ENCODE data around the gene CD44.
A peak's percentile ranks its signal among the peaks of the same experiment; 100 is the strongest.

Gene CD44

DNA sequence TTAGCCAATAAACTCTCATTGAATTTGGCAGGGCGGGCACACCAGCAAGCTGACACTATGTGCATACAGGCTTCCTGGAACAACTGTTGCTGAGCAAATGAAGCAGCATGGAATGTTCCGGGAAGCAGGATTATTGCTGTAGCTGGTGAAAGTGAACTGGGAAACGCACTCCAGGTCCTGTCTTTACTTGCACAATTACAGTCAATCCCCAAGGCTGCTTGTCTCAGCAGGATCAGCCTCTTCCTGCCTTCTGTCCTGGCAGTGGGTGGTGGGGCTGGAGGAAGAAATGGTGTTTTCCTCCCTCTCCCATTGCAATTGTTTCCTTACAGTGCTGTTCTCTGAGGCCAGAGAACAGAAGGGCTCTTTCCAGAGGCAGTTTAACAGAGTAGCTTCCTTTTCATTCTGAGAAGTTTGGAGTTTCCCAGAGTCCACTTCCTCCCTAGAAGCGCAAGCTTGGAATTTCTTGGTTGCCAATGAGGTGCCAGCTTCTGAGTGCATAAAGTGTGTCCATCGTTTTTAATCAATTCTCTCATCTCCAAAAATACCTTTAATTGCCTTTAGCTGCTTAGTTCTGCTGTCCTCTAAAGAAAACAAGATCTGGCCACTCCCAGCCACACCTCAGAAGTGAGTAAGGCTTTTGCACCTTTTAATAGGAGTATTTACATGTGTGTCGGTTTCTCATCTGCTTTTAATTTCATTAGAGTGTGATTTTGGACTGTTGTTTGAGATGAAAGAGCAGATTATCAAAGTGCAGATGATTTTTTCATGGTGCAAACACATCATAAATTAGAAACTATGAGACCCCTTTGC is 19.9 kb downstream of the CD44 start:
- no peak for DNase-seq (ENCODE audit: low spot score)

DNA sequence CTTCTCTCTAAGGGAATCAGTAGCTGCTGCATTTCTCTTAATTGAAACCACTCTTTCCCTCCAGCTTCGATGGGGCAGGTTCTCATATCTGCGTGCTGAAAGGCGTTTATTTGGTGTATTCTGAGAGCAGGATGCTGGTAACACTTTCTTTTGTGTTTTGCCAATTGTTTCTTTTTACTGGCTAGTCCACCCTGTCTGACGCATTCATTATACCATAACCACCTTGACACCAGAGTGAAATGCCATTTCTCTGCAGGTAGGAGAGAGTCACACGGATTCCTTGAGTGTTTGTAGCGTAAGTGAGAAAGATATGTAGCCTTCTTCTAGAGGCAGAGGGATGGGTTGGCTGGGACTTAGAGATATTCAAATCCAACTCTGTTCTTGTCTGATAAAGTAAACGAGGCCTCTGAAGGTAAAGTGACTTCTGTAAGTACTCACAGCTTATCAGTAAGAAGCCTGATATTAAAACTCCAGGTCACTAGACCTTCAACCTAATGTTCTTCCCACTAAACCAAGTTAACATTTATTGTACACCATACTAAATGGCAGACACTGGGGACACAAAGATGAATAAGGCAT is 21.4 kb downstream of the CD44 start:
- peak; percentile 72 for DNase-seq (ENCODE audit: low spot score)

DNA sequence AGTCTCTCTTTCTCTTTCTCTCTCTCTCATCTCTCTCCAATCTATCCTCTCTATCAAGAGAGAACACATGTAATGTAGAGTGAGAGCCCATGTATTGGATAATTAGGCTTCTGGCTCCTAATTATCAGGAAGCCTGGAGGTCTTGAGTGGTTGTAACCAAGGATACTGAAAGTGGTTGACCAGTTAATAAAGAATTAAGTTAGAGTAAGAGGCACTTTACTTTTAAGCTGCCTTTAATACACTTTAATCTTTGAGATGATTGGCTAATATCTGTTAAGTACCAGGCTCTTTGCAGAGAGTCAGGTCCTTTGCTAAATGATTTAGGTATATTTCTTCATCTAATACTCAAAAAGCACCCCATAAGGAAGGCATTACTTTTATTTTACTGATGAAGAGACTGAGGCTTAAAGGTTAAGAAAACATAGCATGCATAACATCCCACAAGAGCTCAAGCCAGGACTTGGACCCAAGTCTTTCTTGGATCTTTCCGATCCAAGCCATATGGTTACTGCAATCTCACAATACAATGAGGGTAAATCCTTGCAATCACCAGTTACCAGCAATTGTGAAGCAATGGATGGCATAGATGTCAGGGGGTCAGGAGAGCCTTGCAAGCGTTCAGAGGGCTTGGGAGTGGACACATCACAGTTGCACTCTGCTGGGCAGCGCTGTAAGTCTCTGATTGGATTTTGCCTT is 22.1 kb downstream of the CD44 start:
- no peak for DNase-seq (ENCODE audit: low spot score)

DNA sequence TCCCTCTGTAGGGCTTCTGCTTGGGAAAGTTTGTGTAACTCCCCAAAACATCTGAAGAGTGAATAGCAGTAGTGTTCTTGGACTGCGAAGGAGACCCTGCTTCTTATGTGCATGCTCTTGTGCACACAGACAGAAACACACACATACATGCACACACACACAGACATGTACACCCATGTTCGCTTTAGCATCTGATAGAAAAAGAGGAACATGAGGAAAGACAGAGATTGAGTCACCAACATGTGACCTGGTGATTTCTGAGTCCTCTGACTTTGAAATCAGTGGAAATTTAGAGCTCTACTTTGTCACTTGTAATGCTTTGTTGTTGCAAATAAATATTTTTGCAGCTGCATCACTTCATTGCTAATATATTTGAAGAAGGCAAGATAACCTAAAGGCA is 23.8 kb downstream of the CD44 start:
- no peak for DNase-seq (ENCODE audit: low spot score)

DNA sequence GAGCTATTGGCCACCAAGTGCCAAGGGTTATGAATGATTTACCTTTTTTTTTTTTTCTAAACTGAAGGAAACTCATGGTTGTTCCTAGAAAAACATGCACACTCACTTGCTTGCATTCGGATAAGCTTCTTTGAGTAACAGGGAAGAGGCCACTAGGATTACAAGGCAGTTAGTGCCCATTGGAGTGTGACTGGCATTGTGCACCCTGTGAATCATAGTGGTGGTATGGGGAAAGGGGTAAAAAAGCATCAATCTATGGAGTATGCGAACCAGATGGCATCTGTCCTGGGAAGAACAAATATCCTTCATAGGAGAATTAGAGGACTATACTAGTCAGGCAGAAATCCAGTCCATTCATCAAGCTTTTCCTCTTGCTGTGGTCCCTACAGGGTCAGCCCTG is 24.2 kb downstream of the CD44 start:
- DNase-seq (ENCODE audit: low spot score) = no peak

DNA sequence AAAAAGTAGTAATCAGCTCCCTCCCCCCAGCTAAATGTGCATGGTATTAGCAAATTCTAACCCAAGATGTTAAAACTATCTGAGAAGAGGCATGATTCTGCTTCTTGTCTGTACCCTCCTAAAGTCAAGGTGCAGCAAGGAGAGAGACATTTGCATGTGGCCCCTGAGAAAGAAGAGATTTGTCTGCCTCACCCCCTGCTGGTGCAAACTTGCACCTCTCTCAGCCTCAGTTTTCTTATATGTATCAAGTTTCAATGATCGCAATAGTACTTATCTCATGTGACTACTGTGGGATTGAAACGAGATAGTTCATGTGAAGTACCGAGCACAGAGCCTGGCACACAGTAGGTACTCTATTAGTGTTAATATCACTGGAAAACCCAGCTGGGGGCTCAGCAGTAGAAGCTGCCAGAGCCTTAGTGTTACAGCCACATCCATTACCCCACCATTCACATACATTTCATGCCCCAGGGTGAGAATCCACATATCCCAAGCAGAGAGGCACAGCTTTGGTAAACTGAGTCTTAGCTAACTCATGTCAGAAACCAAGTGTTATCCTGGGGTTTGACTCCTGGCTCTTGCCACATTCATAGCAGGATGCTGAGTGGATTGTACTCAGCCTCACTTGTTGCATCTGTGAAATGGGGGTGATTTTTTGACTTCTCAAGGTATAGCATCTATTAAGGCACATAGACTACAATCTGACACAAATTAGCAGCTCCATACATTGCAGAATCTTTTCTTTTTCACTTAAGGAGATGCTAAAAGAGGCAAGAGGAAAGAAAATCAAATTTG is 24.9 kb downstream of the CD44 start:
- DNase-seq (ENCODE audit: low spot score) = no peak

DNA sequence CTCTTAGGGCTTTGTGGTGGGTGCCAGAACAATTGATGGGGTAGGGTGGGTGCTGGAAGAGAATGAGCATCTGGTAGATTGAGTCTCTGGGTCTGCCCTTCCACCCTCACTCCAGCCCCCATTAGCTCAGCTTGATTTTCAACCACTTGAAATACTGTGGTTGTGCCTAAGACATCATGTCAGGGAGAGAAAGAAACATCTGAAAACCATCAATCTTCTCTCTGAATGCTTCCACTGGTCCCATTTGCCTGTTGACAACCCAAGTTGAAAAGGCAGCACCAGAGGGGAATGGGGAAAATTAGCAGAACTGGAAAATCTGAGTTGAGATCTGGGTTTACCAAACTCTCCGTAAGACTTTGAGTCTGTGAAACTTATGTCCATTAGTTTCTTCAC is 26.1 kb downstream of the CD44 start:
- DNase-seq (ENCODE audit: low spot score) = no peak

DNA sequence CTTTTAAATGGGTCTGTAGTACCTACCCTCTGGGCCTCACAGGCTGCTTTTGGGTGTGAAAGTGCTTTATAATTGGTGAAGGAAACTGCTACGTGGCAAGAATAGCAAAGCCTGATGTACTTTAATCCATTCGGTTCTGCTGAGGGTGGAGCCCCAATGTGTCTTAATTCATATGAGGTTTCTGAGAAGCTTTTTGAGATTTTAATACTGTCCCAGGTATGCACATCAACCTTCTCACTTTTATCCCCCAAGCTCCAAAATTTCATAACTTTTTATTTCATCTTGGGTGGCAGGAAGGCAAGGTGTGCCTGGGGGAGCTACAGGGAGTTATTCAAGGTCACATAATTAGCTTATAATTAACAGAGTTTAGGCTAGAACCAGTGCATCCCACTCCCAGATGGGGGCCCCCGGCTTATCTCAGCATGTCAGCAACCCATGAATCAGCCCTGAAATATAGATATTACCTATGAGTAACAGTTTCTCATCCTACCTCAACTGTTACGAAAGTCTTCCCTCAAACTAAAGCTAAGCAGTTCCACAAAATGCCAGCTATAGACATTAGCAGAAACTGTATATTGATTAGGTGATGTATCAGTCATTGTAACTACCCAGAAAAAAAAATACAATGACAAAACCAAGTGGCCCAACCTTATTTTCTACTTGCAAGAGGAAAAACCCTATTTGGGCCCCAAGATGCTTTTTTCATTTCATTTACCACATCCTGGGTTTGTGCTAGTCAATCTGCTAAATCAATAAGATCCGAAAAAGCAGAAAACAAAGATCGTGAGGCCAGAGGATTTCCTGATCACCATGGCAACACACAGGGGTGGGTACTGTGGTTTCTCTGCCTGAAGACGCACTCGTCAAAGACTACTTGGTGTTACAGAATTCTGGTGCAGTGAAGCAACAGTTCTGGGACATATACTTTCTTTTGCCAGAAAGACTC is 26.7 kb downstream of the CD44 start:
- DNase-seq (ENCODE audit: low spot score) = peak; percentile 36

DNA sequence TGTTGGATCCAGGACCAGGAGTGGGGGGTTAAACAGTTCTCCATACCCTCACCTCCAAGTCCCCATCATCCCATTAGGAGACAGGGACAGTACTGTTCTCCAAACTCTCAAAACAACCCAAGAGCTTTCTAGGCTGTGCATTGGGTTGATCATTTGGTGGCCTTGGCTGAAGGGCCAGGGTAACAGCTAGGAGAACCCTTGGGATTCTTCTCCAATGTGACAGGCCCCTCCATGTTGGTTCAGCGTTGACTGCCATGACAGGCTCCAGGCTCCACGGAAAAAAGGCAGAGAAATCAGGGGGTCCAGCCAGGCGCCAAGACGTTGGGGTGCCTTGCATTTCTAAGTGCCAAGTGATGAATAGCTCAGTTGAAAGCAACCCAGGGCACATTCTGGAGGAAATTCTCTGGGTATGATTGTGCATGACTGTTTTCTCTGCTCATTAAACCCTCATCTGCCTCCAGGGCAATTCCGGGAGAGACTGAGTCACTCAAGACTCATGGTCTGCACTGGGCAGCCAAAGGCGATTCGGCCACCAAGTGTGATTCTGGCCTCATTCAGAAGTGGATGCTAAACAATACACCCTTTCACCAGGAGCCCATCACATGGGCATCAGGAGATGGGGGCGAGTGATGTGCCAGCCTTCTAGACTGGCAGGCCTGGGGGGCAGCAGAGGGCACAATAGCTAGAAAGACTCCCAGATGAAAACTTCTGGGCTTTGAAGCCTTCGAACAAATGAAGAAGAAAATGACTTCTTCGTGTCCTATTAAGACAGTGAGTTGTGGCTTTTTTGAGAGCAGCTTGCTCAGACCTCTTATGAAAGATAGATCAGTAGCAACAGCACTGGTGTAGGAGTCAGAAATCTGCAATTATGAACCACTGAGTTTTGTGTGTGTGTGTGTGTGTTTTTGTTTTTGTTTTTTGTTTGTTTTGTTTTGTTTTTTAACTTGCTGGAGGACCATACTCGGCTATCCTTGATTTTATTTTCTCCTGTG is 27.7 kb downstream of the CD44 start:
- DNase-seq (ENCODE audit: low spot score) = no peak

DNA sequence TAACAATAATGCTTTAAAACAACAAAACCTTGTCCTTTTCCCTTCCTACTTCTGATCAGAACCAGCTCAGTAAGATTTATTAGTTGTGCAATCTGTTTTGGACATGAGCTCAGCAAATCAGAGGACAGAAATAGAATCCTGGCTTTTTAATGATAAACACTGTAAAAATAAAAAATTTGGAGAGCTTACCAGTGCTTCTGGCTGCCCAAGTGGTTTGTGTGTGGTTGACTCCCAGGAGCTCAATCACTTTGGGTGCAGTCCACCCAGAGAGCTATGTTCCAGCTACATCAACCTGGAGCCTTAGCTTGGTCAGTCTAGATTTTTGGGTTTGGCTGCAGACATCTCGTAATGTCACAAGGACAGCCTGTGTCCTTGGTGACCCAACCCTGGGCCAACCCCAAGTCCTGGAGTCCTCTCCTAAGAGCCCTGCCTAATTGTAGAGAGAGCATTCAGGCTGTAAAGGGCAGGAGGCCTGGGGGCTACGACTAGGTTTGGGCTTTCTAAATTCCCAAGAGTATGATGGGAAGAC is 28.5 kb downstream of the CD44 start:
- DNase-seq (ENCODE audit: low spot score) = no peak

DNA sequence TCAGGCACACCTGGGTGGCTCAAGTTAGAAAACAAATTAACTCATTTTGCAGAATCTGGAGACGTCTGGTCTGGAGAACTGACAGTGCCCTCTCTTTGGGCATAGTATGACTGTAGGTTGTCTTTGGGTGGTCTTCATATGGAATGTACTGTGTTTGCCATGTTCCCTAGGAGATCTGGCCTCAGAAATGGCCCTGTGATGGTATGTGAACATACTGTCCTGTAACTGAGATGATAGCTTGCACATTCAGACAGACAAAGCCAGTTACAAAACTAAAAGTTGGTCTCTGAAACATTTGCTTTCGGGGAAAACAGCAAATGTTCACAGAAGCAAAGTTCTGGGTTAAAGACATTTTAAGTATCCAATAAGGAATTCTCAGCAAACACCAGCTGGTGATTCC is 29.7 kb downstream of the CD44 start:
- no peak for DNase-seq (ENCODE audit: low spot score)

DNA sequence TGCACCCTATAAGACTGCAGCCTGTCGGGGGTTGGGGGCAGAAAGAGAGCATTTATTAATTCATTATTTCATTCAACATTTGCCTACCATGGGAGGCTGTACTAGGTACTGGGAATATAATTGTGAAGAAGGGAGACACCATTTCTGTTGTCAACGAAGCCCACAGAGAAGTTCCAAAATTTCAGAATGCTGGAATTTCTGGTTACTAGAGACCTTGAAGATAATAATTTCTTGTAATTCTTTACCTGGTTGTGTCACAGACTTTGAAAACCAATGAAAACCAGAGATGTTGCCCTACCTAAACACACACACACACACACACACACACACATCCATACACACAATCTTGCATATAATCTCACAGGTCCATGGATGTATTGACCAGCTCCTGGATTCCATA is 30.1 kb downstream of the CD44 start:
- no peak for DNase-seq (ENCODE audit: low spot score)

DNA sequence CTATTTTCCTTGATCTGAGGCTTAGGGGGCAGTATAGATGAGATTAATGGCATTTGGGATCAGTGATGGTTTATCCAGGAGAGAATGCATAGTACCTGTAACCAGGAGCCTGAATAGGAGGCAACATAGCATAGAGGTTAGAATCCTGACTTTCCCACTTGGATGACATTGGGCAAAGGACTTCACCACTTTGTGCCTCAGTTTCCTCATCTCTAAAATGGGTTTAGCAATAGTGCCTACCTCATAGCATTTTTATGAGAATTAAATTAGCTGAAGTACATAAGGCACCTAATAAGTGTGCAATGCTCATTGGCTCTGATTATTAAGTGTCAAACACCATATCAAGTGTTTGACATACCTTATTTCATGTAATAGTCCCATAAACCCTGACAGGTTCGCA is 30.8 kb downstream of the CD44 start:
- no peak for DNase-seq (ENCODE audit: low spot score)

DNA sequence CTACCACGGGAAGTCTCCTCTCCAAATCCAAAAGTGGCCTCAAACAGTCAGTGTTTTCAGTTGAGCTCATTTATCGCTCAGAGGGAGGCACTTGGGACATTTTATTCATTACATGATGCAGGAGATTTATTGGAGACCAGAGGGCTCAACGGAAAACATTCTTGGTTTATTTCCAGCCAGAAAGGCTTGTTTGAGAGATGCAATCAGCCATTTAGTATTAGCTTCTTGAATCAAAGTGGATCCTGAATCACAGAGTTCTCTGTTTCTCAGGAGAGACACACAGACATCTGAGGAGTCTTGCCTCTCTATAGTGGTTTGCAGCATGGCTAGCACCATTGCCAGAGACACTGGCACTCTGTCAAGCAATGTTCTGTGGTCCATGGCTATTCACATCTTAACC is 31.5 kb downstream of the CD44 start:
- DNase-seq (ENCODE audit: low spot score) = no peak

DNA sequence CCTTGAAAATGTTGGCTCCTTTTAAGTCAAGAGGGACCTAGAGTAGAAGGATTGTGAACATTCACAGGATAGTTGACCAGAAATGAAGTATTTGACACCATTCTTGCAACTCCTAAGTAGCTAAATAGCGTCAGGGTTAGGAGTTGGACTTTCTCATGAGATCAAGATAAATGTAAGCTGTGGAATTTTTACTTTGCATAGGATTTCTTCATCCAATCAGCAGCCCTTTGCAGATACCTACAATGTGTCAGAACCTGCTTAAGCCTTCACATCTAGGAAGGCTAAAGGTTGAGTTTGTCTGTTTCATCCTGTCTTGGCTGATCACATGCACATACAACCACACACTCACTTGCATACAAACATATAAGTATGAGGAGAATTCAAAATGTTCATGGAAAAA is 32.3 kb downstream of the CD44 start:
- no peak for DNase-seq (ENCODE audit: low spot score)

DNA sequence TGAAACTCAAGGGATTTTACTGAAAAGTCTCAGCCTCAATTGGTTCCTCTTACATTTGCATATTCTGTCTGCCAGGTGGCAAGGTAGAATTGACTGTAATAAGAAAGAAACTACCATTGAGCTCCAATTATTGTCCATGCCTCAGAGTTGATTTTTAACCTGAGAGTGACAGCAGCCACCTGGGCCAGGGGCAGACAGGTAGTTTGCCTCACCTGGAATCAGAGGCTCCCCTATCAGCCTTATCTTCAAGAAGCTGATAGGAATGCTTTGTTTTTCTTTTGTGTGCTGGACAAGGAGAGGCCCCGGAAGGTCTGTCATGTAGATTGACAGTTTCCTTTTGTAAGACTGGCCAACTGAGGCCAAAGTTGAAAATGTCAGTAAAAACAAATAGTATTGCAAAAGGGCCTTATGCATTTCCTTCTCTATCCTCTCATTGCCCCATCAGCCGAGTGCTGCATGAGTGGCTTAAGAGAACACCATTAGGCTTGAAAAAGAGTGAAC is 34.1 kb downstream of the CD44 start:
- DNase-seq (ENCODE audit: low spot score) = no peak

DNA sequence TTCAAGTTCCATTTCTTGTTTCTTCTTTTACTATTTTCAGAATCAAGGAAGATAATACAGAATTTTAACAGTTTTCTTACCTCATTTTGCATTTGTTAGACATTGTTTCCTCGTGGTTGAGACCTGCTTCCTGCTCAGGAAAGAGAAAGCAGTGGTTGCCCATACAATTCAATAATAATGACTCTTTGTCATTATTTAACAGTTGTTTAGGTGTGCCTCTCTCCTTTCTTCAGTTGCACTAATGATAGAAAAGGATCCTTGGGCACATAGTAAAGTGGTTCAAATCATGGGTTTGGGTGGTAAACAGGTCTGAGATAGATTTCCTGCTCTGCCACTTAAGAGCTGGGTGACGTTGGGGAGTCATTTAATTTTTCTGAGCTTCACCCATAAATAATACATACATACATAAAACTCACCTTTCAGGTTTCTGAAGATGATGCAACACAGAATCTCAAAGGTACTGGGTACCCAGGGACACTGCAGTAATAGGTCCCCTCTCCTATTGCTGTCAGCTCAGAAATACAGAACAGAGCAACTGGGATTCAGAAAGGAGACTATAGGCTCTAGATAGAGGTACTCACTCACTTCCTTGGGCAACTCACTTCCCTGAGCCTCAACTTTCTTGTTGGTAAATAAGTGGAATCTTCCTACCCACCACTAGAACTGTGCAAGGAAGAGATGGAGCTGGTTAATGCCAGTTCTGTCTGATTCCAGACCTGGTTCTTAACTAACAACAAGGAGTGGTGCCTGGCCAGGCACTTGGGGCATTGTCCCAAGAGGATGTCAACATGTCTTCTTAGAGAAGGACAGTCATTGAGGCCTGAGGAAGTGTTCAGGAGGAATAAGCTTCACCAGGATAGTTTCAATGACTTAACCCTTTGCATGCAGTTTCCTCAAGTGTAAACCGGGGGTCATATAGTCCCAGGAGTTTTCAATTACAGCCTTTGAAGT is 34.9 kb downstream of the CD44 start:
- no peak for DNase-seq (ENCODE audit: low spot score)

DNA sequence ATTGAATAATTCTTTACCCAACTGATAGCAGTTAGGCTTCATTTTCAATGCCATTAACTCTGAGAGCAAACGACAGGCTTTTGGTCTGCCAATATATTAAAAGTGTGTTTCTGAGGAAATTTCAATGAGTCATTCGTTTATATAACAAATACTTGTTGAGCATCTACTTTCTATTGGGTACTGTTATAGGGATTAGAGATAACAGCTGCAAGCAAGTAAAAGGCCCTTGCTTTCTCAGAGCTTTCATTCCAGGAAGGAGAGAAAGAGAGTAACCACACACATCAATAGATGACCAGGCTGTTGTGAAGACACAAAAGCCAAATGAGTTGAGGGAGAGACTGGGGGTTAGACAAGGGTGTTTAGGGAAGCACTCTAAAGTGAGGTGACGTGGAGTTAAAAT is 35.7 kb downstream of the CD44 start:
- no peak for DNase-seq (ENCODE audit: low spot score)

DNA sequence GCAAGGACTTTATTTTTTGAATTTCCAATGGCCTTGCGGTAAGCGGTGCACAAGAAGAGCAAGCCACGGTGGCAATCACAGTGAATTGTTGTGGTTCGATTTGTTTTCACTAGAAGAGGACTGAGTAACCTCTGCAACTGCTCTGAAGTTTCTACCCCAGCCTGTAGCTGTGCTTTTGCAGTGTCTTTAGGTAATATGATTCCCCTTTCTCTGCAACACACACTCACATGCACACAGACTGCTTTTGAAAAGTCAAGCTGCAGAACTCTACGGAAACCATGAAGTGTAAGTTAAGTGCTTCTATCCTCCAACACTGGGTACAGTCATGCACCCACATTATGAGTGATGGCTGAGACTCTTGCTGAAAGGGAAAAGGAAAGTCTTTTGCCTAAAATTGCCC is 38.4 kb downstream of the CD44 start:
- no peak for DNase-seq (ENCODE audit: low spot score)

Measured in hematopoietic multipotent progenitor cell treated with erythropoietin and hydrocortisone succinate and interleukin-3 and kit ligand, for 15 days (in vitro differentiated cells).